HepG2 (cell line): ENCODE data around the gene PDZD8. TPM values are rescaled to one million over a fixed set of nuclear protein-coding genes. Genes with fewer than 3 reads are reported as not detected.

ENCODE experiments used
- BCL3 ChIP-seq: sonication (generic); formaldehyde crosslinking; IDR thresholded peaks from 2 replicates; pipeline ENCODE4 v1.5.1; 2020; ENCODE audit warnings: mild to moderate bottlenecking, missing genetic modification reagents, moderate library complexity
- CEBPB ChIP-seq: IDR thresholded peaks from 2 replicates; pipeline ENCODE4 v1.6.1; 2011; ENCODE audit warnings: low read depth, low read length, improper control_type of control experiment, borderline replicate concordance
- E2F5 ChIP-seq: sonication (generic); formaldehyde crosslinking; conservative IDR thresholded peaks from 2 replicates; pipeline ENCODE4 v1.4.0; 2020; ENCODE audit warnings: missing genetic modification reagents
- FOXO1 ChIP-seq: sonication (generic); formaldehyde crosslinking; IDR thresholded peaks from 2 replicates; pipeline ENCODE4 v1.4.0; 2020; ENCODE audit warnings: missing genetic modification reagents
- HOXD1 ChIP-seq: sonication (generic); formaldehyde crosslinking; IDR thresholded peaks from 2 replicates; pipeline ENCODE4 v1.5.0; 2020; ENCODE audit warnings: missing genetic modification reagents
- MNT ChIP-seq: fragments of 450-650 bp; IDR thresholded peaks from 2 replicates; pipeline ENCODE4 v1.6.1; 2016
- PBX3 ChIP-seq: sonication (generic); formaldehyde crosslinking; IDR thresholded peaks from 2 replicates; pipeline ENCODE4 v1.8.1; 2023; ENCODE audit warnings: missing genetic modification reagents, inconsistent platforms, borderline replicate concordance
- PLSCR1 ChIP-seq: sonication (generic); formaldehyde crosslinking; IDR thresholded peaks from 2 replicates; pipeline ENCODE4 v1.5.0; 2020; ENCODE audit warnings: missing genetic modification reagents, mild to moderate bottlenecking, borderline replicate concordance
- PRPF4 ChIP-seq: fragments of 200-400 bp; formaldehyde crosslinking; IDR thresholded peaks from 2 replicates; pipeline ENCODE4 v1.6.1; 2016; ENCODE audit warnings: low read length, low read depth; ENCODE audit not compliant: poor library complexity, severe bottlenecking
- RXRB ChIP-seq: IDR thresholded peaks from 2 replicates; pipeline ENCODE4 v1.6.1; 2016; ENCODE audit warnings: borderline replicate concordance, missing genetic modification reagents, missing compliant biosample characterization
- TFE3 ChIP-seq: IDR thresholded peaks from 2 replicates; pipeline ENCODE4 v1.6.1; 2016
- TGIF2 ChIP-seq: IDR thresholded peaks from 2 replicates; pipeline ENCODE4 v1.6.1; 2016; ENCODE audit warnings: control low read depth, missing compliant biosample characterization
- ZMAT3 ChIP-seq: sonication (generic); formaldehyde crosslinking; conservative IDR thresholded peaks from 2 replicates; pipeline ENCODE4 v1.7.0; 2021; ENCODE audit warnings: missing genetic modification reagents
- ZNF180 ChIP-seq: sonication (generic); formaldehyde crosslinking; IDR thresholded peaks from 2 replicates; pipeline ENCODE4 v1.4.0; 2020; ENCODE audit warnings: low read depth, missing genetic modification reagents, borderline replicate concordance
- ZNF281 ChIP-seq: sonication (generic); formaldehyde crosslinking; IDR thresholded peaks from 2 replicates; pipeline ENCODE4 v1.4.0; 2020; ENCODE audit warnings: missing genetic modification reagents, borderline replicate concordance
- ZNF549 ChIP-seq: sonication (generic); formaldehyde crosslinking; IDR thresholded peaks from 2 replicates; pipeline ENCODE4 v1.5.0; 2020; ENCODE audit warnings: missing genetic modification reagents
- ZNF83 ChIP-seq: sonication (generic); formaldehyde crosslinking; IDR thresholded peaks from 2 replicates; pipeline ENCODE4 v1.4.0; 2020; ENCODE audit warnings: missing genetic modification reagents, mild to moderate bottlenecking, borderline replicate concordance
- polyA plus RNA-seq, 8 experiments: library from polyadenylated mRNA; depleted of rRNA in 3 of 8; stranded (reverse) in 7 of 8; unstranded in 1 of 8; fragments of >200 nt; fragmentation: Illumina TruSeq in 4 of 8; extraction: Trizol in 4 of 8; gene quantifications; 2 replicates each; pipeline versions ENCODE4 v1.2.1 to v1.2.3, GENCODE V29; 2011 to 2016; ENCODE audit warnings: low read depth in 4 of 8, missing spikeins in 1 of 8, mixed read lengths in 1 of 8; ENCODE audit not compliant: insufficient read depth in 1 of 8
- total RNA-seq, 5 experiments: library from RNA; depleted of rRNA; stranded (reverse); fragments of >200 nt; fragmentation: Illumina TruSeq; extraction: Trizol; gene quantifications; 2 replicates each; pipeline ENCODE4 v1.2.3, GENCODE V29; 2016; ENCODE audit warnings: low read depth in 1 of 5

The PDZD8 gene
- total and polyA plus RNA-seq, 2 of the 13 experiments (the other 11 are each of a cell fraction or from before 2014, with no cell fraction given) = 11.2 to 32.0 TPM

GRCh38 chr10:117375360-117376178, at the start of gene PDZD8 (continued):
- TF ChIP-seq TFE3 (CRISPR knock-in tag) = peak; percentile 41; the same call in 1 of the 2 replicates
- TF ChIP-seq PLSCR1 (CRISPR knock-in tag) = 0 out of 2 replicates have a peak, but pooled peaks have one; percentile 31
- peak; percentile 84; the same call in 1 of the 2 replicates for TF ChIP-seq HOXD1 (CRISPR knock-in tag)
- peak; percentile 82; the same call in 1 of the 2 replicates for TF ChIP-seq ZNF83 (CRISPR knock-in tag)
- TF ChIP-seq ZNF180 (CRISPR knock-in tag) = peak; percentile 28; the same call in 1 of the 2 replicates
- 0 out of 2 replicates have a peak, but pooled peaks have one; percentile 32 for TF ChIP-seq PBX3 (CRISPR knock-in tag)
- TF ChIP-seq ZMAT3 = peak; percentile 56; the same call in 1 of the 2 replicates
- no peak for TF ChIP-seq CEBPB
- peak; percentile 85 for TF ChIP-seq BCL3 (CRISPR knock-in tag)
- peak; percentile 33 for TF ChIP-seq PRPF4
- no peak for TF ChIP-seq E2F5 (CRISPR knock-in tag)
- no peak for TF ChIP-seq TGIF2 (CRISPR knock-in tag)
- peak; percentile 63 for TF ChIP-seq MNT
- peak; percentile 6; the same call in 1 of the 2 replicates for TF ChIP-seq FOXO1 (CRISPR knock-in tag)
- no peak for TF ChIP-seq RXRB (CRISPR knock-in tag)
- TF ChIP-seq ZNF549 (CRISPR knock-in tag) = no peak
- peak; percentile 75; the same call in 1 of the 2 replicates for TF ChIP-seq ZNF281 (CRISPR knock-in tag)
